HepG2 (cell line): ENCODE measurements around the gene MLYCD. TPM values are rescaled to one million over a fixed set of nuclear protein-coding genes. Genes with fewer than 3 reads are reported as not detected.

Experiments
- DDIT3 ChIP-seq: sonication (generic); formaldehyde crosslinking; IDR thresholded peaks from 2 replicates; pipeline ENCODE4 v1.4.0; 2020; ENCODE audit warnings: mild to moderate bottlenecking, missing genetic modification reagents
- ELF3 ChIP-seq: IDR thresholded peaks from 2 replicates; pipeline ENCODE4 v1.6.1; 2016; ENCODE audit warnings: missing genetic modification reagents, missing compliant biosample characterization
- HMGXB4 ChIP-seq, 2 experiments: sonication (generic) in 1 of 2; formaldehyde crosslinking in 1 of 2; IDR thresholded peaks; 2 replicates each; pipeline versions ENCODE4 v1.4.0 to v1.6.1; 2018 to 2020; ENCODE audit warnings: missing genetic modification reagents in 2 of 2, borderline replicate concordance in 1 of 2, low read depth in 1 of 2, mild to moderate bottlenecking in 1 of 2, missing biosample characterization in 1 of 2
- MAF1 ChIP-seq: sonication (generic); formaldehyde crosslinking; IDR thresholded peaks from 2 replicates; pipeline ENCODE4 v1.5.0; 2020; ENCODE audit warnings: missing genetic modification reagents, borderline replicate concordance
- MED13 ChIP-seq: sonication (generic); formaldehyde crosslinking; IDR thresholded peaks from 2 replicates; pipeline ENCODE4 v1.5.0; 2020; ENCODE audit warnings: missing genetic modification reagents
- MXD4 ChIP-seq: IDR thresholded peaks from 2 replicates; pipeline ENCODE4 v1.6.1; 2016; ENCODE audit warnings: mild to moderate bottlenecking, missing biosample characterization, missing genetic modification reagents
- MXI1 ChIP-seq: IDR thresholded peaks from 3 replicates; pipeline ENCODE4 v1.6.1; 2012; ENCODE audit warnings: low read depth, low read length, inconsistent platforms, borderline replicate concordance
- NCOA1 ChIP-seq: sonication (generic); formaldehyde crosslinking; IDR thresholded peaks from 2 replicates; pipeline ENCODE4 v1.9.0; 2021; ENCODE audit warnings: missing genetic modification reagents
- NFIB ChIP-seq: sonication (generic); formaldehyde crosslinking; IDR thresholded peaks from 2 replicates; pipeline ENCODE4 v1.9.0; 2021; ENCODE audit warnings: missing genetic modification reagents, mild to moderate bottlenecking, borderline replicate concordance
- PITX1 ChIP-seq: sonication (generic); formaldehyde crosslinking; IDR thresholded peaks from 2 replicates; pipeline ENCODE4 v1.5.1; 2020; ENCODE audit warnings: mild to moderate bottlenecking, missing genetic modification reagents
- SAP130 ChIP-seq: IDR thresholded peaks from 2 replicates; pipeline ENCODE4 v1.6.1; 2016; ENCODE audit warnings: low read depth
- SNAI1 ChIP-seq: sonication (generic); formaldehyde crosslinking; IDR thresholded peaks from 2 replicates; pipeline ENCODE4 v1.5.0; 2020; ENCODE audit warnings: mild to moderate bottlenecking, missing genetic modification reagents, borderline replicate concordance
- SP140L ChIP-seq: sonication (generic); formaldehyde crosslinking; IDR thresholded peaks from 2 replicates; pipeline ENCODE4 v1.4.0; 2020; ENCODE audit warnings: missing genetic modification reagents, borderline replicate concordance
- TCF7 ChIP-seq: sonication (generic); IDR thresholded peaks from 2 replicates; pipeline ENCODE4 v1.6.1; 2016; ENCODE audit warnings: antibody characterized with exemption, low read depth
- THYN1 ChIP-seq: sonication (generic); formaldehyde crosslinking; IDR thresholded peaks from 2 replicates; pipeline ENCODE4 v1.8.1; 2023; ENCODE audit warnings: low read depth, mild to moderate bottlenecking, moderate library complexity, missing genetic modification reagents, borderline replicate concordance
- ZBTB25 ChIP-seq: IDR thresholded peaks from 2 replicates; pipeline ENCODE4 v1.6.1; 2018; ENCODE audit warnings: missing genetic modification reagents
- ZBTB4 ChIP-seq: sonication (generic); formaldehyde crosslinking; IDR thresholded peaks from 2 replicates; pipeline ENCODE4 v1.4.0; 2020; ENCODE audit warnings: missing genetic modification reagents, mild to moderate bottlenecking, borderline replicate concordance
- ZFAT ChIP-seq: sonication (generic); formaldehyde crosslinking; conservative IDR thresholded peaks from 2 replicates; pipeline ENCODE4 v1.8.1; 2023; ENCODE audit warnings: missing genetic modification reagents, inconsistent platforms
- ZNF354B ChIP-seq: sonication (generic); formaldehyde crosslinking; IDR thresholded peaks from 2 replicates; pipeline ENCODE4 v1.8.0; 2022; ENCODE audit warnings: mild to moderate bottlenecking, missing genetic modification reagents
- ZNF432 ChIP-seq: sonication (generic); formaldehyde crosslinking; IDR thresholded peaks from 2 replicates; pipeline ENCODE4 v1.5.0; 2020; ENCODE audit warnings: missing genetic modification reagents, mild to moderate bottlenecking, borderline replicate concordance
- ZNF441 ChIP-seq: sonication (generic); formaldehyde crosslinking; IDR thresholded peaks from 2 replicates; pipeline ENCODE4 v1.7.0; 2021; ENCODE audit warnings: missing genetic modification reagents, borderline replicate concordance
- ZNF704 ChIP-seq: sonication (generic); formaldehyde crosslinking; IDR thresholded peaks from 2 replicates; pipeline ENCODE4 v1.8.1; 2023; ENCODE audit warnings: mild to moderate bottlenecking, inconsistent platforms, moderate library complexity, missing genetic modification reagents, borderline replicate concordance
- polyA plus RNA-seq, 8 experiments: library from polyadenylated mRNA; depleted of rRNA in 3 of 8; stranded (reverse) in 7 of 8; unstranded in 1 of 8; fragments of >200 nt; fragmentation: Illumina TruSeq in 4 of 8; extraction: Trizol in 4 of 8; gene quantifications; 2 replicates each; pipeline versions ENCODE4 v1.2.1 to v1.2.3, GENCODE V29; 2011 to 2016; ENCODE audit warnings: low read depth in 4 of 8, missing spikeins in 1 of 8, mixed read lengths in 1 of 8; ENCODE audit not compliant: insufficient read depth in 1 of 8
- total RNA-seq, 5 experiments: library from RNA; depleted of rRNA; stranded (reverse); fragments of >200 nt; fragmentation: Illumina TruSeq; extraction: Trizol; gene quantifications; 2 replicates each; pipeline ENCODE4 v1.2.3, GENCODE V29; 2016; ENCODE audit warnings: low read depth in 1 of 5

The MLYCD gene
- total and polyA plus RNA-seq, 2 of the 13 experiments (the other 11 are each of a cell fraction or from before 2014, with no cell fraction given), result 1.8 to 4.0 TPM

- no peak for TF ChIP-seq ZBTB4 (CRISPR knock-in tag)
- TF ChIP-seq DDIT3, result no peak
- TF ChIP-seq ZNF704, result no peak
- no peak for TF ChIP-seq ZBTB25
- no peak for TF ChIP-seq PITX1 (CRISPR knock-in tag)
- TF ChIP-seq HMGXB4 (CRISPR knock-in tag; IDR thresholded peaks at IDR 0.05; ENCODE audit: borderline replicate concordance in 1 of 2, low read depth in 1 of 2), result peak; percentile 74 to 87; a peak in 2 of 4 replicates
- TF ChIP-seq MAF1 (CRISPR knock-in tag), result no peak
- TF ChIP-seq SAP130 (CRISPR knock-in tag), result peak; percentile 72; the same call in 1 of the 2 replicates
- 0 out of 2 replicates have a peak, but pooled peaks have one; percentile 46 for TF ChIP-seq SP140L (CRISPR knock-in tag)
- peak; percentile 85 for TF ChIP-seq ZNF441
- TF ChIP-seq ELF3 (CRISPR knock-in tag), result peak; percentile 43; the same call in 1 of the 2 replicates
- TF ChIP-seq NCOA1 (CRISPR knock-in tag), result no peak
- TF ChIP-seq MXD4, result no peak
- TF ChIP-seq ZNF354B (CRISPR knock-in tag), result no peak
- TF ChIP-seq THYN1 (CRISPR knock-in tag), result no peak
- TF ChIP-seq NFIB, result no peak
- TF ChIP-seq ZNF432 (CRISPR knock-in tag), result no peak
- TF ChIP-seq MXI1, result peak; percentile 48; the same call in 1 of the 3 replicates
- TF ChIP-seq TCF7, result no peak
- TF ChIP-seq MED13, result no peak
- no peak for TF ChIP-seq SNAI1
- no peak for TF ChIP-seq ZFAT (CRISPR knock-in tag)
Observed at GRCh38 chr16:83926726-83927397, 27.9 kb downstream of the MLYCD start (continued).
